IgD-negative memory B cell (primary cell): Measurements from ENCODE around the gene RPA4. TPM values are rescaled to one million over a fixed set of nuclear protein-coding genes. Genes with fewer than 3 reads are reported as not detected.

Source experiments
- H3K27ac Mint-ChIP-seq, 3 donors: one replicate each; pipeline ENCODE4 v1.8.0; 2020 to 2022; ENCODE audit warnings: mild to moderate bottlenecking in 3 of 3, mixed read lengths in 3 of 3, moderate library complexity in 1 of 3
- H3K27me3 Mint-ChIP-seq: one replicate; pipeline ENCODE4 v1.8.0; 2021; ENCODE audit warnings: mixed read lengths
- H3K36me3 Mint-ChIP-seq: one replicate; pipeline ENCODE4 v1.8.0; 2020; ENCODE audit warnings: mild to moderate bottlenecking, mixed read lengths
- H3K4me1 Mint-ChIP-seq, 3 donors: one replicate each; pipeline ENCODE4 v1.8.0; 2020 to 2022; ENCODE audit warnings: mixed read lengths in 3 of 3, mild to moderate bottlenecking in 1 of 3
- H3K4me3 Mint-ChIP-seq, 4 donors: one replicate each; pipeline ENCODE4 v1.8.0; 2020 to 2022; ENCODE audit warnings: mild to moderate bottlenecking in 4 of 4, mixed read lengths in 4 of 4, moderate library complexity in 3 of 4
- H3K9me3 Mint-ChIP-seq, 3 donors: one replicate each; pipeline ENCODE4 v1.8.0; 2020 to 2021; ENCODE audit warnings: mixed read lengths in 3 of 3, mild to moderate bottlenecking in 1 of 3
- polyA plus RNA-seq: library from polyadenylated mRNA; unstranded; fragments of 300-500 nt; fragmentation: Illumina TruSeq; gene quantifications from one replicate; pipeline ENCODE4 v1.2.3, GENCODE V29; 2021

Gene RPA4
- polyA plus RNA-seq, 1 donor from 2014 or later, result 0.33 TPM

- no peaks in the 10 kb centered on the region for H3K4me1 Mint-ChIP-seq
Observed at GRCh38 chrX:96907516-96908272, 24.0 kb downstream of the RPA4 start.

GRCh38 chrX:96909291-96909690, 25.6 kb downstream of the RPA4 start:
- Mint-ChIP-seq H3K9me3 (no peaks in the 10 kb centered on the region), H3K27ac (no peak overlapping the region), H3K36me3 (peaks cover 3% of the 10 kb centered on the region), H3K27me3 (no peaks in the 10 kb centered on the region), H3K4me1 (no peaks in the 10 kb centered on the region), H3K4me3 (no peak overlapping the region)

More at GRCh38 chrX:96907516-96908272, 24.0 kb downstream of the RPA4 start:
- no peaks in the 10 kb centered on the region for H3K9me3 Mint-ChIP-seq
- H3K27me3 Mint-ChIP-seq, result no peaks in the 10 kb centered on the region
- no peak overlapping the region for H3K4me3 Mint-ChIP-seq
- H3K36me3 Mint-ChIP-seq, result peaks cover 2% of the 10 kb centered on the region
- H3K27ac Mint-ChIP-seq, result peak overlapping the region in 1 of 3 donors; percentile 13

- H3K9me3 Mint-ChIP-seq, result no peaks in the 10 kb centered on the region
- H3K4me1 Mint-ChIP-seq, result peaks cover 0 to under 1% (median 0%) of the 10 kb centered on the region in 3 donors
- no peak overlapping the region for H3K4me3 Mint-ChIP-seq
- no peak overlapping the region for H3K27ac Mint-ChIP-seq
- peaks cover 6% of the 10 kb centered on the region for H3K36me3 Mint-ChIP-seq
- H3K27me3 Mint-ChIP-seq, result no peaks in the 10 kb centered on the region
Observed at GRCh38 chrX:96918864-96919263, 35.2 kb downstream of the RPA4 start.

GRCh38 chrX:96919672-96920071, 36.0 kb downstream of the RPA4 start:
- H3K27ac Mint-ChIP-seq, result no peak overlapping the region
- H3K36me3 Mint-ChIP-seq, result peaks cover 6% of the 10 kb centered on the region
- H3K9me3 Mint-ChIP-seq, result no peaks in the 10 kb centered on the region
- no peak overlapping the region for H3K4me3 Mint-ChIP-seq
- no peaks in the 10 kb centered on the region for H3K27me3 Mint-ChIP-seq
- H3K4me1 Mint-ChIP-seq, result peaks cover 0 to 2% (median 0%) of the 10 kb centered on the region in 3 donors

GRCh38 chrX:96924581-96924980, 40.9 kb downstream of the RPA4 start:
- no peak overlapping the region for H3K27ac Mint-ChIP-seq
- H3K4me3 Mint-ChIP-seq, result no peak overlapping the region
- H3K27me3 Mint-ChIP-seq, result no peaks in the 10 kb centered on the region
- peaks cover 0 to 2% (median 0%) of the 10 kb centered on the region in 3 donors for H3K4me1 Mint-ChIP-seq
- peaks cover 6% of the 10 kb centered on the region for H3K36me3 Mint-ChIP-seq
- no peaks in the 10 kb centered on the region for H3K9me3 Mint-ChIP-seq

- Mint-ChIP-seq H3K27ac (no peak overlapping the region), H3K27me3 (no peaks in the 10 kb centered on the region), H3K9me3 (no peaks in the 10 kb centered on the region), H3K4me3 (no peak overlapping the region), H3K4me1 (no peaks in the 10 kb centered on the region), H3K36me3 (peaks cover 3% of the 10 kb centered on the region)
Observed at GRCh38 chrX:96929036-96929435, 45.3 kb downstream of the RPA4 start.

Other genes with a start within 250 kb of the RPA4 start
- 12.6 TPM for gene DIAPH2, start 199.1 kb upstream of the RPA4 start, polyA plus RNA-seq